AG09319 (cell line): ENCODE measurements around the gene HELZ.

ENCODE experiments used
- DNase-seq: peaks from one replicate; pipeline ENCODE4 v3.0.0-alpha.2; 2010; ENCODE audit warnings: low read depth; ENCODE audit errors: extremely low read depth
- CTCF ChIP-seq: IDR thresholded peaks from 2 replicates; pipeline ENCODE4 v1.5.1; 2011; ENCODE audit warnings: low read depth, mild to moderate bottlenecking, inconsistent platforms, low read length, moderate library complexity

Gene HELZ

GRCh38 chr17:67224736-67225135, 20.3 kb downstream of the HELZ start:
- no peak for TF ChIP-seq CTCF
- no peak for DNase-seq

- no peak for TF ChIP-seq CTCF
- DNase-seq = no peak
These were observed 21.1 kb downstream of the HELZ start for GRCh38 chr17:67223924-67224323.

GRCh38 chr17:67221062-67221998, 23.7 kb downstream of the HELZ start:
- peak; percentile 63 for TF ChIP-seq CTCF
- no peak for DNase-seq

- DNase-seq = no peak
- no peak for TF ChIP-seq CTCF
These were observed 26.5 kb downstream of the HELZ start for GRCh38 chr17:67218385-67218950.

- TF ChIP-seq CTCF = no peak
- no peak for DNase-seq
These were observed 27.6 kb downstream of the HELZ start for GRCh38 chr17:67217446-67217845.

- no peak for TF ChIP-seq CTCF
- DNase-seq = no peak
These were observed 28.2 kb downstream of the HELZ start for GRCh38 chr17:67216578-67217320.
